PC-9 (cell line): ENCODE measurements around the gene SPEG. TPM values are rescaled to one million over a fixed set of nuclear protein-coding genes. Genes with fewer than 3 reads are reported as not detected.

ENCODE experiments used
- BruUV-seq: library from RNA; stranded (reverse); fragments of 400-500 nt; replicated peaks from 2 replicates; lab custom pipeline; 2021; lab: Mats Ljungman, UMichigan
- CTCF ChIA-PET: fragments of 300-600 bp; sonication (Branson Sonifier 250); formaldehyde crosslinking; loops from one replicate; lab custom pipeline; 2022; ENCODE audit warnings: antibody characterized with exemption; lab: Charles Lee
- POLR2A ChIA-PET: fragments of 300-600 bp; sonication (Branson Sonifier 250); formaldehyde crosslinking; loops from one replicate; lab custom pipeline; 2022; ENCODE audit warnings: antibody characterized with exemption; ENCODE audit not compliant: unreplicated experiment; lab: Charles Lee
- DNase-seq, 2 experiments: peaks; one replicate each; pipeline versions ENCODE4 v3.0.0 to v3.0.0-alpha.2; 2015 to 2022; ENCODE audit warnings: mixed read lengths in 1 of 2
- H2AFZ ChIP-seq: fragments of 200-600 bp; sonication (generic); 2 replicates; pipeline ENCODE4 v1.8.1; 2017; ENCODE audit warnings: antibody characterized with exemption
- H3F3A ChIP-seq: fragments of 200-600 bp; sonication (generic); 2 replicates; pipeline ENCODE4 v1.8.1; 2017; ENCODE audit warnings: antibody characterized with exemption, mild to moderate bottlenecking, low read depth; ENCODE audit not compliant: insufficient read depth
- H3K27ac ChIP-seq: fragments of 200-600 bp; sonication (generic); 2 replicates; pipeline ENCODE4 v1.6.1; 2016; ENCODE audit warnings: mixed run types
- H3K27me3 ChIP-seq: fragments of 200-600 bp; sonication (generic); 2 replicates; pipeline ENCODE4 v1.6.1; 2016; ENCODE audit warnings: low read depth, mixed run types; ENCODE audit not compliant: insufficient read depth
- H3K36me3 ChIP-seq: fragments of 200-600 bp; sonication (generic); 2 replicates; pipeline ENCODE4 v1.6.1; 2016; ENCODE audit warnings: low read depth, mixed run types
- H3K4me1 ChIP-seq: fragments of 200-600 bp; sonication (generic); replicated peaks from 2 replicates; pipeline ENCODE4 v1.6.1; 2016; ENCODE audit warnings: mixed run types; ENCODE audit not compliant: insufficient read depth
- H3K4me2 ChIP-seq: fragments of 200-600 bp; sonication (generic); 2 replicates; pipeline ENCODE4 v1.6.1; 2017; ENCODE audit warnings: mixed run types
- H3K4me3 ChIP-seq: fragments of 200-600 bp; sonication (generic); 2 replicates; pipeline ENCODE4 v1.6.1; 2016; ENCODE audit warnings: mixed run types
- H3K79me2 ChIP-seq: fragments of 200-600 bp; sonication (generic); 2 replicates; pipeline ENCODE4 v1.6.1; 2017; ENCODE audit warnings: low read depth, mixed run types
- H3K9me2 ChIP-seq: fragments of 200-600 bp; sonication (generic); 2 replicates; pipeline ENCODE4 v1.8.1; 2017; ENCODE audit warnings: mild to moderate bottlenecking; ENCODE audit not compliant: insufficient read depth
- H3K9me3 ChIP-seq: fragments of 200-600 bp; sonication (generic); 2 replicates; pipeline ENCODE4 v1.8.1; 2016; ENCODE audit warnings: low read depth; ENCODE audit not compliant: insufficient read depth
- H4K20me1 ChIP-seq: fragments of 200-600 bp; sonication (generic); 2 replicates; pipeline ENCODE4 v1.8.1; 2017; ENCODE audit not compliant: insufficient read depth
- EZH2 ChIP-seq: fragments of 200-600 bp; sonication (generic); IDR thresholded peaks from 2 replicates; pipeline ENCODE4 v1.8.0; 2017; ENCODE audit warnings: antibody characterized with exemption, low read depth
- intact Hi-C: fragments of 100-400 bp; cut with micrococcal nuclease; formaldehyde crosslinking; loops from one replicate; pipeline ENCODE4 v1.10.0; 2022; ENCODE audit not compliant: unreplicated experiment
- total RNA-seq: library from RNA; stranded (reverse); gene quantifications from 2 replicates; pipeline ENCODE4 v1.2.3, GENCODE V29; 2021
- TF ChIP-seq, protein P1 (sequence below): fragments of 200-600 bp; sonication (generic); conservative IDR thresholded peaks from 2 replicates; pipeline ENCODE4 v1.6.1; 2017; ENCODE audit warnings: mixed run types, antibody characterized with exemption, mild to moderate bottlenecking, moderate library complexity

The SPEG gene
- total RNA-seq, 1 experiment from 2014 or later, result 46.8 TPM

DNA sequence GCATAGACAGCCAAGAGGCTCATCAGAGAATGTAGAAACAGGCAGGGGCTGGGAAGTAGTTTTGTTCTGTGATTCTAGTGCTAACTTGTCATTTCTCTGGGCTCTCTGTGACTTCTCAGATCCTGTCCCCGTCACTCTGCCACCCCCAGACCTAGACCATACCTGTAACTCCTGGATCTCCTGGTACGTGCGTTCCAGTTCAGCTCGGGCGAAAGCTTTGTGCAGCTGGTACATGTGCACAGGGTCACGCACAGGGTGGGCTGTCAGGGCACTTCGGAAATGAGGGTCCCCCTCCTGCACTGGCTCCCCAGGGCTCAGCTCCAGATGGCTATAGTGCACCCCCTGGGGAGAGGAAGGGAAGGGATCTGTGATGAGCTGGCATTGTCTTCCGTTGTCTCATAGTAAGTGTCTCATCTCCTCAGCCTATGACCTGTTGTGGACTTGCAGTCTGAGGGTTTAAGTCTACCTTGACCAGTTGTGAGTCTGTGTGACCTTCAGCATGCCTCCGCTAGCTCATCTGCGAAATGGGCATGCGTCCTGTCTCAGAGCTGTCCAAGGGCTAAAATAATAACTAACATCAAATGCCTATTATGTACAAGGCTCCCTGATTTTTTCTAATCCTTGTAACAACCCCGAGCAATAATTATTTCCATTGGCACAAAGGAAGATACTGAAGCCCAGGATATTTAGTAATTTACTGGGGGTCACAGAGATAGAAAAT lies 106.3 kb downstream of the SPEG start:
- BruUV-seq, result no TSS peak
- Histone ChIP-seq H3F3A (peaks cover 17% of the 10 kb centered on the region; the same call in 1 of the 2 replicates), H3K36me3 (peaks cover 10% of the 10 kb centered on the region), H4K20me1 (peaks cover 23% of the 10 kb centered on the region), H3K79me2 (peaks cover 17% of the 10 kb centered on the region), H3K4me3 (no peak overlapping the region), H3K27me3 (no peaks in the 10 kb centered on the region), H3K4me2 (no peak overlapping the region), H2AFZ (no peak overlapping the region), H3K9me3 (no peaks in the 10 kb centered on the region), H3K9me2 (no peaks in the 10 kb centered on the region), H3K27ac (no peak overlapping the region), H3K4me1 (no peaks in the 10 kb centered on the region; the same call in 1 of the 2 replicates)
- no peak for TF ChIP-seq EZH2
- TF ChIP-seq, protein P1, sequence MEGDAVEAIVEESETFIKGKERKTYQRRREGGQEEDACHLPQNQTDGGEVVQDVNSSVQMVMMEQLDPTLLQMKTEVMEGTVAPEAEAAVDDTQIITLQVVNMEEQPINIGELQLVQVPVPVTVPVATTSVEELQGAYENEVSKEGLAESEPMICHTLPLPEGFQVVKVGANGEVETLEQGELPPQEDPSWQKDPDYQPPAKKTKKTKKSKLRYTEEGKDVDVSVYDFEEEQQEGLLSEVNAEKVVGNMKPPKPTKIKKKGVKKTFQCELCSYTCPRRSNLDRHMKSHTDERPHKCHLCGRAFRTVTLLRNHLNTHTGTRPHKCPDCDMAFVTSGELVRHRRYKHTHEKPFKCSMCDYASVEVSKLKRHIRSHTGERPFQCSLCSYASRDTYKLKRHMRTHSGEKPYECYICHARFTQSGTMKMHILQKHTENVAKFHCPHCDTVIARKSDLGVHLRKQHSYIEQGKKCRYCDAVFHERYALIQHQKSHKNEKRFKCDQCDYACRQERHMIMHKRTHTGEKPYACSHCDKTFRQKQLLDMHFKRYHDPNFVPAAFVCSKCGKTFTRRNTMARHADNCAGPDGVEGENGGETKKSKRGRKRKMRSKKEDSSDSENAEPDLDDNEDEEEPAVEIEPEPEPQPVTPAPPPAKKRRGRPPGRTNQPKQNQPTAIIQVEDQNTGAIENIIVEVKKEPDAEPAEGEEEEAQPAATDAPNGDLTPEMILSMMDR, result no peak
- CTCF ChIA-PET, result interaction anchor here (0.5 to 1.9 kb wide), 3 partner anchors 148 to 286 kb away, joined by 5 to 8 read pairs (median 6); no protein-coding TSS in a partner anchor
- intact Hi-C loops, result loop anchor here (1.0 kb wide), 1 partner anchor 101 kb away; no protein-coding TSS in a partner anchor
- POLR2A ChIA-PET, result no interaction called here
- no peak for DNase-seq

DNA sequence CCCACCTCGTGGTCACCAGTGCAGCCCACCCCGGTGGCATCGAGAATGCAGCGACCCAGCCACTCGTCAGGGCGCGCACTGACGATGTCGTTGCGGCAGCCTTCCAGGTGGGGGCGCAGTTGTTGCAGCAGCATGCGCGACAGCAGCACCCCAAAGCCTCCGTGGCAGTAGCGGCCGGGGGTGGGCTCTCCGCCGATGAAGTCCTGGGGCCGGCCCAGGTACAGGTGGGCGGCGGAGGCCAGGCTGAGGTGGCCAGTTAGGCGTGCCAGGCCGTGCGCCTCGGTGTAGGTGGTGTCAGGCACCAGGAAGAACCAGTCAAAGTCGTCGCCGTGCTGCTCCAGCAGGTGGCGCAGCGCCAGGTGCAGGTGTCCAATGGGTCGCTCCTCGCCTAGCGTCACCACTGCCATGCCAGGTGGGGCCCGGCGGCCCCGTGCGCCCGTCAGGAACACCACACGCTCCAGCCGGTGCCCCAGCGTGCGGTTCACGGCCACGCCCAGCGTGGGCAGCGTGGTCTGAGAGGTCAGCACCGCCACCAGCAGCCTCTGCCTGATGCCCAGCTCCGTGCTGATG lies 107.1 kb downstream of the SPEG start:
- Histone ChIP-seq H3K4me2 (peak overlapping the region; percentile 93), H3K9me2 (no peaks in the 10 kb centered on the region), H3K27me3 (no peaks in the 10 kb centered on the region), H3K9me3 (no peaks in the 10 kb centered on the region), H3K4me3 (peak overlapping the region; percentile 65), H3F3A (peaks cover 17% of the 10 kb centered on the region; the same call in 1 of the 2 replicates), H3K36me3 (peaks cover 10% of the 10 kb centered on the region), H2AFZ (no peak overlapping the region), H3K79me2 (peaks cover 17% of the 10 kb centered on the region), H4K20me1 (peaks cover 23% of the 10 kb centered on the region), H3K27ac (no peak overlapping the region), H3K4me1 (no peaks in the 10 kb centered on the region; the same call in 1 of the 2 replicates)
- ChIA-PET POLR2A (interaction anchor here (0.9 kb wide), 1 partner anchor 55 kb away, joined by 5 read pairs; the partner anchor contains the start of gene STK11IP), CTCF (interaction anchor here (0.6 to 1.9 kb wide), 5 partner anchors 29 to 285 kb away, joined by 6 to 10 read pairs (median 7); partner anchors contain the start of gene OBSL1)
- no peak for TF ChIP-seq EZH2
- TF ChIP-seq, protein P1, result peak; percentile 89
- intact Hi-C loops, result loop anchor here (1.0 to 2.0 kb wide), 2 partner anchors 29 to 101 kb away; partner anchors contain the start of gene OBSL1
- no TSS peak for BruUV-seq
- peak; percentile 68 to 92 for DNase-seq

DNA sequence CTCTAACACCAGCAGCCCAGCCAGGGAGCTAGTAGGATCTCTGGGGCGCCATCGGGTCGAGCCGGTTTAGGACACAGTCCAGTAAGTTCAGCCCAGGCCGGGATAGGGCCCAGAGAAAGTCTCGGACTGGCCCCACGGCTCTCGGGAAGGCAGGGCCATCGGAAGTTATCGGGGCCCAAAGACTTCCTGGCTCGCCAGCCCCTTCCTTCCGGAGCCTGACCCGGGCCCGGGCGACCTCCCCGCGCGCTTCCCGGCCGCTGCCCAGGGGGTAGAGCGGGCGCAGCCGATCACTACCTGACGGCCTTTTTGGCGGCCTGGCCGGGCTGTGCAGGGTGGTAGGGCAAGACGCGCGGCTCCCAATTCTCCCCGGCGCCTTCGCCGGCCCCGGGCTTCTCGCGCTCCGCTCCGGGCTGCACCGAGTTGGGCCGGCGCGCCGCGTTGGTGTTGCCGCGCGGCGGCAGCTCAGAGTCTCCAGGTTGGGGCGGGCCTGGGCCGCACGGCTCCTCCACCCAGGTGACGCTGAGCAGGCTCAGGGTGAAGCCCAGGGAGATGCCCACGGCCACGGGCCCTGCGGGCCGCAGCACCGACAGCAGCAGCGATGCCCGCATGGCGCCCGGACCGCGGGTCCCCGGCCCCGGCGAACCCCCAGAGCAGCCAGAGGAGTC lies 108.4 kb downstream of the SPEG start:
- intact Hi-C loops, result loop anchor here (1.0 to 2.0 kb wide), 3 partner anchors 28 to 146 kb away; partner anchors contain the start of genes OBSL1 and STK11IP
- DNase-seq, result peak; percentile 37 to 40
- Histone ChIP-seq H3K27me3 (no peaks in the 10 kb centered on the region), H3K4me3 (peak overlapping the region; percentile 65), H3K4me1 (no peaks in the 10 kb centered on the region; the same call in 1 of the 2 replicates), H3F3A (peaks cover 11% of the 10 kb centered on the region; the same call in 1 of the 2 replicates), H3K79me2 (peaks cover 17% of the 10 kb centered on the region), H4K20me1 (peaks cover 23% of the 10 kb centered on the region), H3K27ac (peak overlapping the region; percentile 55), H3K36me3 (peaks cover 10% of the 10 kb centered on the region), H3K4me2 (peak overlapping the region; percentile 93), H2AFZ (peak overlapping the region; percentile 70; the same call in 1 of the 2 replicates), H3K9me2 (no peaks in the 10 kb centered on the region), H3K9me3 (no peaks in the 10 kb centered on the region)
- BruUV-seq, result no TSS peak
- TF ChIP-seq, protein P1, result no peak
- no peak for TF ChIP-seq EZH2
- ChIA-PET POLR2A (interaction anchor here (0.6 to 0.9 kb wide), 5 partner anchors 54 to 251 kb away, joined by 3 to 5 read pairs (median 4); partner anchors contain the start of gene STK11IP), CTCF (interaction anchor here (0.6 kb wide), 2 partner anchors 12 to 144 kb away, joined by 4 to 7 read pairs; no protein-coding TSS in a partner anchor)
